HG03457 (cell line): ENCODE data around the gene FHOD3.
A peak's percentile ranks its signal among the peaks of the same experiment; 100 is the strongest.

Source experiments
- ATAC-seq: cut with Tn5 transposase; IDR thresholded peaks from one replicate; pipeline ENCODE4 v1.9.1; 2021; ENCODE audit warnings: moderate number of reproducible peaks; ENCODE audit not compliant: unreplicated experiment

The FHOD3 gene

GRCh38 chr18:36465276-36465675 lies 167.8 kb downstream of the FHOD3 start:
- ATAC-seq = no peak

GRCh38 chr18:36465970-36466369 lies 168.5 kb downstream of the FHOD3 start:
- ATAC-seq = no peak

GRCh38 chr18:36467614-36468013 lies 170.1 kb downstream of the FHOD3 start:
- no peak for ATAC-seq

- no peak for ATAC-seq
Measured at GRCh38 chr18:36468161-36468560, 170.6 kb downstream of the FHOD3 start.

GRCh38 chr18:36469461-36469860 lies 171.9 kb downstream of the FHOD3 start:
- no peak for ATAC-seq

- no peak for ATAC-seq
Measured at GRCh38 chr18:36470896-36471295, 173.4 kb downstream of the FHOD3 start.

GRCh38 chr18:36471393-36471792 lies 173.9 kb downstream of the FHOD3 start:
- no peak for ATAC-seq

DNA sequence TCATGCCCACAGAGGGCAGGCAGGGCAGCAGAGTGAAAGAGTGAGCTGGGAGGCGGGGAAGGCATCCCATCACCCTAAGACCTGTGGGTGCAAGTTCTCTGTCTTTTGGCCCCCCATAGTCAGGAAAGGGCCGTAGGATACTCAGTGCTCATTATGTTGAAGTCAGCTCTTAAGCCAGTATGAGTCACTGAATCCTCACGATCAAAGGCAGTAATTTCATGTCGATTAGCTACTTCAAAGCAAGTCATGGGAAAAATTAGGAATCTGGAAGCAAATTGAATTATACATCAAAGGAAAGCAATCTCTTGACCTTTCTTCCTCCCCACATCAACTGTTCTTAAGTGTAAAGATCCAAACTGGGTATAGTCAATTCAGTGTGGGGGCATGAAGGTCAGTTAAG lies 178.9 kb downstream of the FHOD3 start:
- ATAC-seq = no peak

DNA sequence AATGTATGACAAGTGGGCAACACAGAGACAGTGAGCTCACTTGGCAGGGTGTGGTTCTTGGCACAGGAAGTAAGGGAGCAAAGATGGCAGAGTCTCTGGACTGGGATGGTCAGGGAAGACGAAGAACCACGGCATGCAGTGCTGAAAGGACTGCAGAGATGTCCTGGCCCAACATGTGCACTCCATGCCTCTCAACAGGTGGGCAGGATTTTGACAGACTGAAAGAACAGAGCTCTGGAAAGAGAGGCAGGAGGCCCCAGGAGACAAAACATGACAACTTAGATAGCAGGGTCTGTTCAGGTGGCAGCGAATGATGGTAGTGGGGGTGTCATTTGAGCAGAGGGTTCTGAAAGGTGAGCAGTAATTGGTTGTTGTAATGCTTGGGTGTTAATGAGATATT lies 180.3 kb downstream of the FHOD3 start:
- ATAC-seq = no peak

GRCh38 chr18:36481201-36481657 lies 183.7 kb downstream of the FHOD3 start:
- ATAC-seq = no peak

DNA sequence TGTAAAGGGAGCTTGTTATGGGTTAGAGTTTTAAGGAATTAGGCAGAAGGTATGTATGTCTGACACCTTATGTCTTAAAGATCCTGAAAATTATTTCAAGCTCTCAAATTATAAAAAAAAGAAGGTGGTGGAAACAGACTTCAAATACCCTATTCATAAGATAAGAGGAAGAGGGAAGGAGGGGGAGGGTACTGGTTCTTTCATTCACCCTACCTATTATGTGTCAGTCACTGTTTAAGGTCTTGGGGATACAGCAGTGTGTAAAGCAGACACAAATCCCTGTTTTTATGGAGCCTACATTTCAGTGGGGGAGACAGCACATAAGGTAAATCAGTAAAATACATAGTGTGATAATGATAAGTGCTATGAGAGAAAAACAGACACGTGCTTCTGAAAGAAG lies 184.4 kb downstream of the FHOD3 start:
- ATAC-seq = no peak

DNA sequence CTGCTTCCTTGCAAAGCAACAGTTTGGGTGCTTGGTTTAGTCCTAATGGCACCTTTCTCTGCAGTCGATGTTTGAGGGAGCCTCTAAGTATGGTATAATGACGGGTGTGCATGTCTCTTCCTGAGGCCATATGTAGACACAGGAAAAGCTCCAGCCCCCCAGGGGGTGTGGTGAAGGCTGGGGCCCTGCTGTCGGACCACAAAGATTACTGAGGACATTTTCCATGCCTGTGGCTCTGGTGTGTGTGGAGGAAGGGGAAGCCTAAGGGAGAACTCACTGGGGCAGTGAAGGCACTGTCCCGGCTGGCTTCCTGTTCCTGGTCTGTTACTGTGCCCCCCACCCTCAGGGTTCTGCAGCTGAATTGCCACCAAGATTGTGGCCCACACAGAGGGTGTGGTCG lies 187.1 kb downstream of the FHOD3 start:
- ATAC-seq = no peak

DNA sequence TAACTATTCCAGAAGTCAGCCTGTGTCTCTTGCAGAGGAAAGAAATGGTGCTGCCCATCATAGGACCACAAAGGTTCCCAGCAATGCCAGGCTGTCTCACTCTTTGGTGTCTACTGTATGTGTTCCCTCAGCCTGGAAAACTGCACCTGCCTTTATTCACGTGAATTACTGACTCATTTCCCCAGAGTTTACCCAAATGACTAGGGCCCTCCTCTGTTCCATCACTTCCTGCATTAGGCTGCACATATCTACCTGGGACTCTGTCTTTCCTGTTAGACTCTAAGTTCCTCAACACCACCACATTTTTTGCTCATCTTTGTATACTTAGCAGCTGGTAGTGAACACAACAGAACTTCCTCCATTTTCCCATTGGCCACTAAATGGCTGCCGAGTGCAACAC lies 188.3 kb downstream of the FHOD3 start:
- ATAC-seq = no peak

DNA sequence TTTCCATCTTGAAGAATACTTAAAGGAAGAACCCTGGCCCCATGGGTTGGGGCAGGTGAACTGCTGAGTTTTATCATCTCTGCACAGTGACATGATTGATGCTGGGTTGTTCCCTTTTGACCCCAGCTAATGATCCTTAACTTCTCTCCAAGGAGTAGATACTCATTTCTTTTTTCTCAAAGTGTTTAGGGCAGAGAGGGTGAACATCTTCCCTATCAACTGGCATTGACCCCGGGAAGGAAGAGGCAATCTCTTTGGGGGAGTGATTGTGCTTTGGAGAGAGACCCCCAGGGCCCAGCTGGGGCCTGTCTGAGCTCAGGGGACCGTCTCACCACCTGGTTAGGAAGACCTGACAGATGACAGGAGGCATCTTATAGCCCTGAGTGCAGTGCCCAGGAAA lies 190.6 kb downstream of the FHOD3 start:
- no peak for ATAC-seq

DNA sequence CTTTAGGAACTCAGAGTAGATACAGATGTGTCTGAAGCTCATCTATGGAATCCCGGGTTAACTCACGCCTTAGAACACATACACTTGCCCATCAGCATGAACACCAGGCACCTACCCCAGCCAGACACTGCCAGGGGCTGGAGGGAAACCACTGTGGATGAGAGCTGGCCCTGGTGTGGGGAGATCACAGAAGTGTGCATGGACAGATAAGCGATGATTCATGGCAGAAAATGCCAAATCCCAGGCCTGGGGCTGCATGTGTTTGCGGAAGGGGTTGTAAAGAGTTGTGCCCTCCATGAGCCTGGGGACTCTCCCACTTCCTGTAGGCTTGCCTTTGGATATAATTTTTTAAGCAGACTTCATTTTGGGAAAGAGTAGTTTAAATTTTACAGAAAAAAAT lies 193.4 kb downstream of the FHOD3 start:
- ATAC-seq = no peak

- ATAC-seq = no peak
Measured at GRCh38 chr18:36492604-36493329, 195.3 kb downstream of the FHOD3 start.

GRCh38 chr18:36493349-36494159 lies 196.0 kb downstream of the FHOD3 start:
- ATAC-seq = no peak

GRCh38 chr18:36494160-36494437 lies 196.6 kb downstream of the FHOD3 start:
- ATAC-seq = no peak

- ATAC-seq = no peak
Measured at GRCh38 chr18:36496022-36496421, 198.5 kb downstream of the FHOD3 start.

GRCh38 chr18:36499938-36500337 lies 202.4 kb downstream of the FHOD3 start:
- ATAC-seq = peak; percentile 81

- no peak for ATAC-seq
Measured at GRCh38 chr18:36501100-36501499, 203.6 kb downstream of the FHOD3 start.

GRCh38 chr18:36503477-36503876 lies 206.0 kb downstream of the FHOD3 start:
- ATAC-seq = no peak

DNA sequence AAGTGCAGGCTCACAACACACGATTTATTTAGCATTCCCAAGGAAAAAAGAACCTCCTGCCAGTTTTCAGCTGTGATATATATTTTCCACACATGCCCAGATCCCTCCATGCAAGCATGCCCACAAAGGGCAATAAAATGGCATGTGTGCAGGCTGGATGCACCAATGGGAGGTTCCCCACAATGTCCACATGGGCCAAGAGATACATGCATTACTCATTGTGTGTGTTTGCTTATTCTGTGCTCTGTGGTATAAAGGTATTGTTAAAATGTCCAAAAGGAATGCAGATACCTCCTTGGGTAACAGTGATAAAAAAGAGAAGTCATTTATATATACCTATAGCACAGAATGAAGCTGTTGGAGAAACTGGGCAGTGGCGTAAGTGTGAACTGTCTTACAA lies 207.4 kb downstream of the FHOD3 start:
- ATAC-seq = no peak
